Breast epithelium (tissue), 3 donors: ENCODE measurements around the gene CELF5.

Source experiments
- CTCF ChIP-seq, 3 donors: fragments of 450-650 bp; IDR thresholded peaks; one replicate each; pipeline ENCODE4 v1.5.1; 2016 to 2017; ENCODE audit warnings: antibody characterized with exemption in 3 of 3, mild to moderate bottlenecking in 3 of 3, moderate library complexity in 3 of 3
- POLR2A ChIP-seq: fragments of 450-650 bp; IDR thresholded peaks from one replicate; pipeline ENCODE4 v1.6.1; 2016; ENCODE audit warnings: antibody characterized with exemption, mild to moderate bottlenecking, moderate library complexity

GRCh38 chr19:3204646-3205275 lies 19.7 kb upstream of the CELF5 start:
- no peak for TF ChIP-seq POLR2A
- no peak for TF ChIP-seq CTCF (IDR thresholded peaks at IDR 0.05)
